ENCODE results near the gene ALDH1A1.

- TF ChIP-seq CTCF (conservative IDR thresholded peaks at IDR 0.05; ENCODE audit: low read depth, low read length) (no peak), EZH2phosphoT487 (IDR thresholded peaks at IDR 0.05; ENCODE audit: borderline replicate concordance, low read length) (no peak)
Measured at GRCh38 chr9:72921888-72922654, 30.8 kb downstream of the ALDH1A1 start.

All from PC-3 (cell line).